ENCODE results near the gene ILRUN. TPM values are rescaled to one million over a fixed set of nuclear protein-coding genes. Genes with fewer than 3 reads are reported as not detected.
A peak's percentile ranks its signal among the peaks of the same experiment; 100 is the strongest.

The ILRUN gene
- total and polyA plus RNA-seq, 2 experiments from 2014 or later = 17.6 to 80.1 TPM

- TF ChIP-seq ZNF462 (CRISPR knock-in tag; IDR thresholded peaks at IDR 0.05) = no peak
- TF ChIP-seq EZH2 (IDR thresholded peaks at IDR 0.05; ENCODE audit: low read depth, unreplicated experiment) = no peak
- TF ChIP-seq ZNF114 (CRISPR knock-in tag; IDR thresholded peaks at IDR 0.05) = no peak
- TF ChIP-seq JUNB (IDR thresholded peaks at IDR 0.05; ENCODE audit: unreplicated experiment) = no peak
- TF ChIP-seq ETS1 (IDR thresholded peaks at IDR 0.05) = no peak
Observed at GRCh38 chr6:34671801-34672656, 24.5 kb downstream of the ILRUN start (continued).

- Histone ChIP-seq H4K20me1 (replicated peaks; ENCODE audit: insufficient read depth) (peaks cover 11% of the 10 kb centered on the region), H2AFZ (no peak overlapping the region), H3K9me2 (ENCODE audit: insufficient read depth) (no peaks in the 10 kb centered on the region), H3K27ac (ENCODE audit: low read depth) (peak overlapping the region; percentile 10; the same call in 1 of the 2 replicates), H3K4me2 (no peak overlapping the region), H3K27me3 (ENCODE audit: insufficient read depth) (no peaks in the 10 kb centered on the region), H3K79me2 (replicated peaks; ENCODE audit: insufficient read depth) (peaks cover 98% of the 10 kb centered on the region), H3K36me3 (ENCODE audit: insufficient read depth) (no peaks in the 10 kb centered on the region), H3K4me3 (no peak overlapping the region), H3K4me1 (ENCODE audit: insufficient read depth) (peaks cover 12% of the 10 kb centered on the region), H3F3A (replicated peaks; ENCODE audit: low read depth) (no peaks in the 10 kb centered on the region)
- Mint-ChIP-seq H3K27ac (peak overlapping the region; percentile 77), H3K27me3 (ENCODE audit: insufficient read depth, low read depth, poor library complexity) (no peaks in the 10 kb centered on the region), H3K4me3 (no peak overlapping the region), H3K4me1 (peaks cover 14% of the 10 kb centered on the region), H3K9me3 (no peaks in the 10 kb centered on the region), H3K36me3 (ENCODE audit: low read depth) (no peaks in the 10 kb centered on the region)
- DNase-seq (ENCODE audit: low spot score) = no peak
- ATAC-seq = no peak
- TF ChIP-seq EZH2 (IDR thresholded peaks at IDR 0.05; ENCODE audit: low read depth, unreplicated experiment) = no peak
- TF ChIP-seq JUNB (IDR thresholded peaks at IDR 0.05; ENCODE audit: unreplicated experiment) = no peak
- TF ChIP-seq ZNF331 (CRISPR knock-in tag; IDR thresholded peaks at IDR 0.05; ENCODE audit: low read depth) = no peak
- TF ChIP-seq EZH2phosphoT487 (IDR thresholded peaks at IDR 0.05; ENCODE audit: unreplicated experiment) = no peak
- TF ChIP-seq CTCF (conservative IDR thresholded peaks at IDR 0.05; ENCODE audit: low read depth in 2 of 2) = no peak
- TF ChIP-seq STAT1 (IDR thresholded peaks at IDR 0.05; ENCODE audit: unreplicated experiment) = no peak
Observed at GRCh38 chr6:34671367-34671766, 25.2 kb downstream of the ILRUN start.

Measured in GM23338 (cell line).